ENCODE results near the gene LTBP1. TPM values are rescaled to one million over a fixed set of nuclear protein-coding genes. Genes with fewer than 3 reads are reported as not detected.

LTBP1 gene
- total RNA-seq, 1 experiment from 2014 or later, result 119 TPM

DNA sequence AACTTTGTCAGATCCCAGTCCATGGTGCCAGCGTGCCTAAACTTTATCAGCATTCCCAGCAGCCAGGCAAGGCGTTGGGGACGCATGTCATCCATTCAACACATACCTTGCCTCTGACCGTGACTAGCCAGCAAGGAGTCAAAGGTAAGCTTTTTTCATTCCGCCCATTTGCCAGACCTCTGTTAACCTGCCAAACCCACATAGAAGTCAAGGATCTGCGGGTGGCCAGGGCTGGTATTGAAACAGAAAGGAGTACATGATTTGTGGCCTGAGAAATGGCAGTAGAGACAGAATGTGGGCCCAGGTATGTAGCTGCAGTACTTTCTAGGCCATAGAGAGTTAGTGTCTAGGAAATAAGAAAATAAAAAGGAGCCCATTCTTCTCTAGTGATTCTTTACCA lies 240.2 kb downstream of the LTBP1 start:
- no peak for DNase-seq (ENCODE audit: unreplicated experiment)
- ChIA-PET CTCF (interaction anchor here (0.6 to 0.8 kb wide), 4 partner anchors 18 to 354 kb away, joined by 3 to 4 read pairs (median 3); no protein-coding TSS in a partner anchor), POLR2A (interaction anchor here (0.7 to 2.3 kb wide), 4 partner anchors 22 to 52 kb away, joined by 3 to 7 read pairs (median 4); no protein-coding TSS in a partner anchor)
- Mint-ChIP-seq H3K4me1 (ENCODE audit: insufficient read depth, unreplicated experiment) (no peaks in the 10 kb centered on the region), H3K4me3 (ENCODE audit: unreplicated experiment) (no peak overlapping the region), H3K27ac (ENCODE audit: low read depth, unreplicated experiment) (no peak overlapping the region), H3K36me3 (ENCODE audit: insufficient read depth, unreplicated experiment) (peaks cover 40% of the 10 kb centered on the region), H3K9me3 (ENCODE audit: unreplicated experiment) (no peaks in the 10 kb centered on the region), H3K27me3 (ENCODE audit: insufficient read depth, unreplicated experiment) (no peaks in the 10 kb centered on the region)
- TF ChIP-seq CTCF (IDR thresholded peaks at IDR 0.05; ENCODE audit: unreplicated experiment), result no peak
- intact Hi-C loops (cut with micrococcal nuclease), result no loop called here
- BruUV-seq (replicated peaks), result no TSS peak

- no peaks in the 10 kb centered on the region for H3K27me3 Mint-ChIP-seq (ENCODE audit: insufficient read depth, unreplicated experiment)
- no TSS peak for BruUV-seq (replicated peaks)
- peaks cover 45% of the 10 kb centered on the region for H3K36me3 Mint-ChIP-seq (ENCODE audit: insufficient read depth, unreplicated experiment)
- ChIA-PET CTCF (interaction anchor here (0.7 kb wide), 1 partner anchor 13 kb away, joined by 3 read pairs; no protein-coding TSS in a partner anchor), POLR2A (no interaction called here)
- DNase-seq (ENCODE audit: unreplicated experiment), result no peak
- no peak overlapping the region for H3K4me3 Mint-ChIP-seq (ENCODE audit: unreplicated experiment)
- H3K4me1 Mint-ChIP-seq (ENCODE audit: insufficient read depth, unreplicated experiment), result no peaks in the 10 kb centered on the region
- H3K9me3 Mint-ChIP-seq (ENCODE audit: unreplicated experiment), result no peaks in the 10 kb centered on the region
- TF ChIP-seq CTCF (IDR thresholded peaks at IDR 0.05; ENCODE audit: unreplicated experiment), result no peak
- no peak overlapping the region for H3K27ac Mint-ChIP-seq (ENCODE audit: low read depth, unreplicated experiment)
- intact Hi-C loops (cut with micrococcal nuclease), result no loop called here
Measured at GRCh38 chr2:33188799-33189198, 242.0 kb downstream of the LTBP1 start.

GRCh38 chr2:33190393-33190937 lies 243.7 kb downstream of the LTBP1 start:
- H3K27ac Mint-ChIP-seq (ENCODE audit: low read depth, unreplicated experiment), result no peak overlapping the region
- peaks cover 53% of the 10 kb centered on the region for H3K36me3 Mint-ChIP-seq (ENCODE audit: insufficient read depth, unreplicated experiment)
- no peak for TF ChIP-seq CTCF (IDR thresholded peaks at IDR 0.05; ENCODE audit: unreplicated experiment)
- BruUV-seq (replicated peaks), result no TSS peak
- no peak for DNase-seq (ENCODE audit: unreplicated experiment)
- H3K4me3 Mint-ChIP-seq (ENCODE audit: unreplicated experiment), result no peak overlapping the region
- no peaks in the 10 kb centered on the region for H3K9me3 Mint-ChIP-seq (ENCODE audit: unreplicated experiment)
- H3K27me3 Mint-ChIP-seq (ENCODE audit: insufficient read depth, unreplicated experiment), result no peaks in the 10 kb centered on the region
- ChIA-PET CTCF (interaction anchor here (0.6 to 1.1 kb wide), 2 partner anchors 18 to 251 kb away, joined by 3 to 5 read pairs; no protein-coding TSS in a partner anchor), POLR2A (interaction anchor here (0.6 kb wide), 1 partner anchor 653 kb away, joined by 3 read pairs; no protein-coding TSS in a partner anchor)
- intact Hi-C loops (cut with micrococcal nuclease), result no loop called here
- H3K4me1 Mint-ChIP-seq (ENCODE audit: insufficient read depth, unreplicated experiment), result no peaks in the 10 kb centered on the region

GRCh38 chr2:33195891-33196290 lies 249.1 kb downstream of the LTBP1 start:
- ChIA-PET CTCF (interaction anchor here (1.1 kb wide), 1 partner anchor 162 kb away, joined by 3 read pairs; no protein-coding TSS in a partner anchor), POLR2A (no interaction called here)
- no peak for TF ChIP-seq CTCF (IDR thresholded peaks at IDR 0.05; ENCODE audit: unreplicated experiment)
- Mint-ChIP-seq H3K27ac (ENCODE audit: low read depth, unreplicated experiment) (no peak overlapping the region), H3K27me3 (ENCODE audit: insufficient read depth, unreplicated experiment) (no peaks in the 10 kb centered on the region), H3K9me3 (ENCODE audit: unreplicated experiment) (no peaks in the 10 kb centered on the region), H3K36me3 (ENCODE audit: insufficient read depth, unreplicated experiment) (peaks cover 35% of the 10 kb centered on the region), H3K4me1 (ENCODE audit: insufficient read depth, unreplicated experiment) (no peaks in the 10 kb centered on the region), H3K4me3 (ENCODE audit: unreplicated experiment) (no peak overlapping the region)
- no peak for DNase-seq (ENCODE audit: unreplicated experiment)
- intact Hi-C loops (cut with micrococcal nuclease), result no loop called here
- no TSS peak for BruUV-seq (replicated peaks)

All from MCF 10A (cell line).